HepG2 (cell line): Measurements from ENCODE around the gene GATM. TPM values are rescaled to one million over a fixed set of nuclear protein-coding genes. Genes with fewer than 3 reads are reported as not detected.

ENCODE experiments used
- AHR ChIP-seq: IDR thresholded peaks from 2 replicates; pipeline ENCODE4 v1.6.1; 2018; ENCODE audit warnings: missing genetic modification reagents, missing compliant biosample characterization
- EHMT2 ChIP-seq: fragments of 200-600 bp; sonication (generic); IDR thresholded peaks from 2 replicates; pipeline ENCODE4 v1.7.0; 2017; ENCODE audit warnings: antibody characterized with exemption, low read depth, low read length, borderline replicate concordance
- ELF3 ChIP-seq: IDR thresholded peaks from 2 replicates; pipeline ENCODE4 v1.6.1; 2016; ENCODE audit warnings: missing genetic modification reagents, missing compliant biosample characterization
- FOXA3 ChIP-seq: IDR thresholded peaks from 2 replicates; pipeline ENCODE4 v1.6.1; 2016; ENCODE audit warnings: missing genetic modification reagents, missing compliant biosample characterization
- NAIF1 ChIP-seq: sonication (generic); formaldehyde crosslinking; IDR thresholded peaks from 2 replicates; pipeline ENCODE4 v1.5.0; 2020; ENCODE audit warnings: mild to moderate bottlenecking, missing genetic modification reagents, borderline replicate concordance
- RXRB ChIP-seq: IDR thresholded peaks from 2 replicates; pipeline ENCODE4 v1.6.1; 2016; ENCODE audit warnings: borderline replicate concordance, missing genetic modification reagents, missing compliant biosample characterization
- SMC3 ChIP-seq: IDR thresholded peaks from 2 replicates; pipeline ENCODE4 v1.6.1; 2011; ENCODE audit warnings: low read length, improper control_type of control experiment
- SNAPC2 ChIP-seq: sonication (generic); formaldehyde crosslinking; IDR thresholded peaks from 2 replicates; pipeline ENCODE4 v1.8.1; 2022; ENCODE audit warnings: mild to moderate bottlenecking, missing genetic modification reagents
- SUZ12 ChIP-seq: fragments of 150-350 bp; IDR thresholded peaks from 2 replicates; pipeline ENCODE4 v1.6.1; 2014; ENCODE audit warnings: low read depth, low read length
- U2AF2 ChIP-seq: fragments of 200-400 bp; formaldehyde crosslinking; IDR thresholded peaks from 2 replicates; pipeline ENCODE4 v1.6.1; 2017; ENCODE audit warnings: low read depth, mild to moderate bottlenecking, low read length
- ZEB1 ChIP-seq: IDR thresholded peaks from 2 replicates; pipeline ENCODE4 v1.6.1; 2012; ENCODE audit warnings: mild to moderate bottlenecking, low read depth, inconsistent platforms; ENCODE audit not compliant: insufficient replicate concordance
- ZNF230 ChIP-seq: sonication (generic); formaldehyde crosslinking; IDR thresholded peaks from 2 replicates; pipeline ENCODE4 v1.4.0; 2020; ENCODE audit warnings: mild to moderate bottlenecking, missing genetic modification reagents
- ZNF296 ChIP-seq: sonication (generic); formaldehyde crosslinking; conservative IDR thresholded peaks from 2 replicates; pipeline ENCODE4 v1.5.0; 2020; ENCODE audit warnings: mild to moderate bottlenecking, missing genetic modification reagents
- ZNF331 ChIP-seq: sonication (generic); formaldehyde crosslinking; IDR thresholded peaks from 2 replicates; pipeline ENCODE4 v1.4.0; 2020; ENCODE audit warnings: missing genetic modification reagents
- ZNF510 ChIP-seq: sonication (generic); formaldehyde crosslinking; IDR thresholded peaks from 2 replicates; pipeline ENCODE4 v1.4.0; 2020; ENCODE audit warnings: low read depth, mild to moderate bottlenecking, missing genetic modification reagents
- ZNF572 ChIP-seq: sonication (generic); formaldehyde crosslinking; IDR thresholded peaks from 2 replicates; pipeline ENCODE4 v1.5.1; 2020; ENCODE audit warnings: mild to moderate bottlenecking, missing genetic modification reagents
- ZNF766 ChIP-seq: sonication (generic); formaldehyde crosslinking; IDR thresholded peaks from 2 replicates; pipeline ENCODE4 v1.5.0; 2020; ENCODE audit warnings: missing genetic modification reagents, borderline replicate concordance
- ZNF83 ChIP-seq: sonication (generic); formaldehyde crosslinking; IDR thresholded peaks from 2 replicates; pipeline ENCODE4 v1.4.0; 2020; ENCODE audit warnings: missing genetic modification reagents, mild to moderate bottlenecking, borderline replicate concordance
- polyA plus RNA-seq, 8 experiments: library from polyadenylated mRNA; depleted of rRNA in 3 of 8; stranded (reverse) in 7 of 8; unstranded in 1 of 8; fragments of >200 nt; fragmentation: Illumina TruSeq in 4 of 8; extraction: Trizol in 4 of 8; gene quantifications; 2 replicates each; pipeline versions ENCODE4 v1.2.1 to v1.2.3, GENCODE V29; 2011 to 2016; ENCODE audit warnings: low read depth in 4 of 8, missing spikeins in 1 of 8, mixed read lengths in 1 of 8; ENCODE audit not compliant: insufficient read depth in 1 of 8
- total RNA-seq, 5 experiments: library from RNA; depleted of rRNA; stranded (reverse); fragments of >200 nt; fragmentation: Illumina TruSeq; extraction: Trizol; gene quantifications; 2 replicates each; pipeline ENCODE4 v1.2.3, GENCODE V29; 2016; ENCODE audit warnings: low read depth in 1 of 5
- TF ChIP-seq, protein P1 (sequence below): sonication (generic); formaldehyde crosslinking; IDR thresholded peaks from 2 replicates; pipeline ENCODE4 v1.5.0; 2020; ENCODE audit warnings: mild to moderate bottlenecking, missing genetic modification reagents, moderate library complexity
- TF ChIP-seq, protein P2 (sequence below): sonication (generic); formaldehyde crosslinking; IDR thresholded peaks from 2 replicates; pipeline ENCODE4 v1.5.1; 2020; ENCODE audit warnings: mild to moderate bottlenecking, moderate library complexity, missing genetic modification reagents
- TF ChIP-seq, protein P3 (sequence below): sonication (generic); formaldehyde crosslinking; IDR thresholded peaks from 2 replicates; pipeline ENCODE4 v1.9.0; 2021; ENCODE audit warnings: missing genetic modification reagents, mild to moderate bottlenecking, borderline replicate concordance
- TF ChIP-seq, protein P4 (sequence below): sonication (generic); formaldehyde crosslinking; IDR thresholded peaks from 2 replicates; pipeline ENCODE4 v1.8.0; 2022; ENCODE audit warnings: mild to moderate bottlenecking, missing genetic modification reagents; ENCODE audit not compliant: insufficient replicate concordance

The GATM gene
- total and polyA plus RNA-seq, 2 of the 13 experiments (the other 11 are each of a cell fraction or from before 2014, with no cell fraction given), result 2.1 to 16.8 TPM

DNA sequence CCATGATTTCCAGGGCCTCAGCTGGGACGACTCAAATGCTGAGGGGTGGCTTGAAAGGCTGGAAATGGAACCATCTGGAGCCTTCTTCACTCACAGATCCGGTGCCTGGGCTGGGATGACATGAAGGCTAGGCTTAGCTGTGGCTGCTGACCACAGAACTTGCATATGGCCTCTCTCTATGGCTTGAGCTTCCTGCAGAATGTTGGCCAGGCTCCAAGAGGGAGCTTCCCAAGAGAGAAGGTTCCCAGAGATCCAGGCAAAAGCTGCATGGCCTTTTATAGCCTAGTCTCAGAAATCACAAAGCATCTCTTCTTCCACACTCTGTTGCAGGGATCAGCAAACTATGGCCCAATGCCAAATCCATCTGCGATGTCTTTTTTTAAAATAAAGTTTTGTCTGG lies 44.8 kb downstream of the GATM start (continued):
- no peak for TF ChIP-seq ZNF766 (CRISPR knock-in tag)
- TF ChIP-seq, protein P1, sequence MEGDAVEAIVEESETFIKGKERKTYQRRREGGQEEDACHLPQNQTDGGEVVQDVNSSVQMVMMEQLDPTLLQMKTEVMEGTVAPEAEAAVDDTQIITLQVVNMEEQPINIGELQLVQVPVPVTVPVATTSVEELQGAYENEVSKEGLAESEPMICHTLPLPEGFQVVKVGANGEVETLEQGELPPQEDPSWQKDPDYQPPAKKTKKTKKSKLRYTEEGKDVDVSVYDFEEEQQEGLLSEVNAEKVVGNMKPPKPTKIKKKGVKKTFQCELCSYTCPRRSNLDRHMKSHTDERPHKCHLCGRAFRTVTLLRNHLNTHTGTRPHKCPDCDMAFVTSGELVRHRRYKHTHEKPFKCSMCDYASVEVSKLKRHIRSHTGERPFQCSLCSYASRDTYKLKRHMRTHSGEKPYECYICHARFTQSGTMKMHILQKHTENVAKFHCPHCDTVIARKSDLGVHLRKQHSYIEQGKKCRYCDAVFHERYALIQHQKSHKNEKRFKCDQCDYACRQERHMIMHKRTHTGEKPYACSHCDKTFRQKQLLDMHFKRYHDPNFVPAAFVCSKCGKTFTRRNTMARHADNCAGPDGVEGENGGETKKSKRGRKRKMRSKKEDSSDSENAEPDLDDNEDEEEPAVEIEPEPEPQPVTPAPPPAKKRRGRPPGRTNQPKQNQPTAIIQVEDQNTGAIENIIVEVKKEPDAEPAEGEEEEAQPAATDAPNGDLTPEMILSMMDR (CRISPR knock-in tag), result no peak
- TF ChIP-seq RXRB, result no peak
- no peak for TF ChIP-seq ELF3 (CRISPR knock-in tag)
- TF ChIP-seq AHR, result no peak
- no peak for TF ChIP-seq ZNF296 (CRISPR knock-in tag)
- TF ChIP-seq ZNF510 (CRISPR knock-in tag), result peak; percentile 73; the same call in 1 of the 2 replicates
- TF ChIP-seq, protein P2, sequence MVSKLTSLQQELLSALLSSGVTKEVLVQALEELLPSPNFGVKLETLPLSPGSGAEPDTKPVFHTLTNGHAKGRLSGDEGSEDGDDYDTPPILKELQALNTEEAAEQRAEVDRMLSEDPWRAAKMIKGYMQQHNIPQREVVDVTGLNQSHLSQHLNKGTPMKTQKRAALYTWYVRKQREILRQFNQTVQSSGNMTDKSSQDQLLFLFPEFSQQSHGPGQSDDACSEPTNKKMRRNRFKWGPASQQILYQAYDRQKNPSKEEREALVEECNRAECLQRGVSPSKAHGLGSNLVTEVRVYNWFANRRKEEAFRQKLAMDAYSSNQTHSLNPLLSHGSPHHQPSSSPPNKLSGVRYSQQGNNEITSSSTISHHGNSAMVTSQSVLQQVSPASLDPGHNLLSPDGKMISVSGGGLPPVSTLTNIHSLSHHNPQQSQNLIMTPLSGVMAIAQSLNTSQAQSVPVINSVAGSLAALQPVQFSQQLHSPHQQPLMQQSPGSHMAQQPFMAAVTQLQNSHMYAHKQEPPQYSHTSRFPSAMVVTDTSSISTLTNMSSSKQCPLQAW (CRISPR knock-in tag), result no peak
- TF ChIP-seq U2AF2, result no peak
- no peak for TF ChIP-seq SNAPC2 (CRISPR knock-in tag)
- no peak for TF ChIP-seq NAIF1 (CRISPR knock-in tag)
- TF ChIP-seq ZNF83, result no peak
- TF ChIP-seq FOXA3, result no peak
- TF ChIP-seq, protein P3, sequence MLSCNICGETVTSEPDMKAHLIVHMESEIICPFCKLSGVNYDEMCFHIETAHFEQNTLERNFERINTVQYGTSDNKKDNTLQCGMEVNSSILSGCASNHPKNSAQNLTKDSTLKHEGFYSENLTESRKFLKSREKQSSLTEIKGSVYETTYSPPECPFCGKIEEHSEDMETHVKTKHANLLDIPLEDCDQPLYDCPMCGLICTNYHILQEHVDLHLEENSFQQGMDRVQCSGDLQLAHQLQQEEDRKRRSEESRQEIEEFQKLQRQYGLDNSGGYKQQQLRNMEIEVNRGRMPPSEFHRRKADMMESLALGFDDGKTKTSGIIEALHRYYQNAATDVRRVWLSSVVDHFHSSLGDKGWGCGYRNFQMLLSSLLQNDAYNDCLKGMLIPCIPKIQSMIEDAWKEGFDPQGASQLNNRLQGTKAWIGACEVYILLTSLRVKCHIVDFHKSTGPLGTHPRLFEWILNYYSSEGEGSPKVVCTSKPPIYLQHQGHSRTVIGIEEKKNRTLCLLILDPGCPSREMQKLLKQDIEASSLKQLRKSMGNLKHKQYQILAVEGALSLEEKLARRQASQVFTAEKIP (CRISPR knock-in tag), result no peak
- TF ChIP-seq, protein P4, sequence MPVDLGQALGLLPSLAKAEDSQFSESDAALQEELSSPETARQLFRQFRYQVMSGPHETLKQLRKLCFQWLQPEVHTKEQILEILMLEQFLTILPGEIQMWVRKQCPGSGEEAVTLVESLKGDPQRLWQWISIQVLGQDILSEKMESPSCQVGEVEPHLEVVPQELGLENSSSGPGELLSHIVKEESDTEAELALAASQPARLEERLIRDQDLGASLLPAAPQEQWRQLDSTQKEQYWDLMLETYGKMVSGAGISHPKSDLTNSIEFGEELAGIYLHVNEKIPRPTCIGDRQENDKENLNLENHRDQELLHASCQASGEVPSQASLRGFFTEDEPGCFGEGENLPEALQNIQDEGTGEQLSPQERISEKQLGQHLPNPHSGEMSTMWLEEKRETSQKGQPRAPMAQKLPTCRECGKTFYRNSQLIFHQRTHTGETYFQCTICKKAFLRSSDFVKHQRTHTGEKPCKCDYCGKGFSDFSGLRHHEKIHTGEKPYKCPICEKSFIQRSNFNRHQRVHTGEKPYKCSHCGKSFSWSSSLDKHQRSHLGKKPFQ, result no peak
- no peak for TF ChIP-seq ZEB1
- no peak for TF ChIP-seq ZNF331
- no peak for TF ChIP-seq SUZ12
- TF ChIP-seq SMC3, result no peak
- TF ChIP-seq ZNF572 (CRISPR knock-in tag), result no peak
- TF ChIP-seq EHMT2, result 0 out of 2 replicates have a peak, but pooled peaks have one; percentile 0
- 0 out of 2 replicates have a peak, but pooled peaks have one; percentile 33 for TF ChIP-seq ZNF230
